ENCODE data around the gene SIPA1L3. TPM values are rescaled to one million over a fixed set of nuclear protein-coding genes. Genes with fewer than 3 reads are reported as not detected.

Gene SIPA1L3
- total RNA-seq, 1 experiment from 2014 or later = 66.3 TPM

GRCh38 chr19:37963190-37963936 is 56.4 kb downstream of the SIPA1L3 start:
- intact Hi-C loops (cut with micrococcal nuclease; ENCODE audit: unreplicated experiment) (no loop called here), in situ Hi-C loops (cut with HindIII; ENCODE audit: low pct_unique_long_range_greater_than_20kb, low sequenced_read_pairs) (no loop called here)
- TF ChIP-seq CTCF (IDR thresholded peaks at IDR 0.05) = no peak
- no peak for TF ChIP-seq TCF7L2 (IDR thresholded peaks at IDR 0.05; ENCODE audit: low read depth, low read length)
- TF ChIP-seq REST (IDR thresholded peaks at IDR 0.05; ENCODE audit: insufficient read depth in 1 of 2, low read depth in 2 of 2, low read length in 1 of 2) = no peak
- TF ChIP-seq POLR2AphosphoS5 (IDR thresholded peaks at IDR 0.05; ENCODE audit: low read depth, low read length) = no peak
- TF ChIP-seq SIN3A (IDR thresholded peaks at IDR 0.05; ENCODE audit: borderline replicate concordance, insufficient read depth, low read depth, low read length) = no peak
- H3K27ac ChIP-seq (ENCODE audit: low read length) = no peak overlapping the region; the same call in 1 of the 2 replicates
- peaks cover 12% of the 10 kb centered on the region for H3K4me1 ChIP-seq (ENCODE audit: control insufficient read depth, insufficient read depth, low read length)
- DNase-seq (ENCODE audit: low read depth, low spot score) (no peak), ATAC-seq (no peak)
- H3K27me3 ChIP-seq (ENCODE audit: control insufficient read depth, insufficient read depth, low read length) = no peaks in the 10 kb centered on the region
- ChIA-PET POLR2A (no interaction called here), CTCF (no interaction called here)
- H3K36me3 ChIP-seq (ENCODE audit: control insufficient read depth, insufficient read depth, low read length) = no peaks in the 10 kb centered on the region
- no peak overlapping the region for H3K4me3 ChIP-seq (ENCODE audit: low read depth in 2 of 2, low read length in 2 of 2)
- no TSS peak for BruUV-seq (replicated peaks)
- H3K9me3 ChIP-seq (ENCODE audit: control insufficient read depth, insufficient read depth, low read depth, low read length) = peaks cover 5% of the 10 kb centered on the region; the same call in 1 of the 2 replicates

GRCh38 chr19:37964109-37964508 is 57.1 kb downstream of the SIPA1L3 start:
- peaks cover 12% of the 10 kb centered on the region for H3K4me1 ChIP-seq (ENCODE audit: control insufficient read depth, insufficient read depth, low read length)
- H3K4me3 ChIP-seq (ENCODE audit: low read depth in 2 of 2, low read length in 2 of 2) = no peak overlapping the region
- in situ Hi-C loops (cut with HindIII; ENCODE audit: low pct_unique_long_range_greater_than_20kb, low sequenced_read_pairs) = no loop called here
- ATAC-seq (no peak), DNase-seq (ENCODE audit: low read depth, low spot score) (no peak)
- no peaks in the 10 kb centered on the region; the same call in 1 of the 2 replicates for H3K9me3 ChIP-seq (ENCODE audit: control insufficient read depth, insufficient read depth, low read depth, low read length)
- ChIA-PET CTCF (no interaction called here), POLR2A (no interaction called here)
- no peaks in the 10 kb centered on the region for H3K27me3 ChIP-seq (ENCODE audit: control insufficient read depth, insufficient read depth, low read length)
- no peaks in the 10 kb centered on the region for H3K36me3 ChIP-seq (ENCODE audit: control insufficient read depth, insufficient read depth, low read length)
- no peak overlapping the region for H3K27ac ChIP-seq (ENCODE audit: low read length)
- BruUV-seq (replicated peaks) = no TSS peak
- intact Hi-C loops (cut with micrococcal nuclease; ENCODE audit: unreplicated experiment) = no loop called here
- TF ChIP-seq CTCF (IDR thresholded peaks at IDR 0.05) (no peak), POLR2AphosphoS5 (IDR thresholded peaks at IDR 0.05; ENCODE audit: low read depth, low read length) (no peak), SIN3A (IDR thresholded peaks at IDR 0.05; ENCODE audit: borderline replicate concordance, insufficient read depth, low read depth, low read length) (no peak), TCF7L2 (IDR thresholded peaks at IDR 0.05; ENCODE audit: low read depth, low read length) (no peak), REST (IDR thresholded peaks at IDR 0.05; ENCODE audit: insufficient read depth in 1 of 2, low read depth in 2 of 2, low read length in 1 of 2) (no peak)

Data from Panc1 (cell line).